Osteocyte (in vitro differentiated cells): ENCODE results near the gene CCDC88C. TPM values are rescaled to one million over a fixed set of nuclear protein-coding genes. Genes with fewer than 3 reads are reported as not detected.
"Not testable (repeated sequence)": the region's sequence is repeated elsewhere in the genome, so short reads cannot be mapped to it uniquely, and the experiment has no call there.

ENCODE experiments used
- DNase-seq: peaks from one replicate; pipeline ENCODE4 v3.0.0; 2021; ENCODE audit warnings: mixed read lengths; ENCODE audit not compliant: unreplicated experiment; ENCODE audit errors: extremely low spot score
- H3K27ac Mint-ChIP-seq: one replicate; pipeline ENCODE4 v1.8.0; 2021; ENCODE audit warnings: mild to moderate bottlenecking, mixed read lengths; ENCODE audit not compliant: unreplicated experiment
- H3K27me3 Mint-ChIP-seq: one replicate; pipeline ENCODE4 v1.8.0; 2021; ENCODE audit warnings: mixed read lengths; ENCODE audit not compliant: unreplicated experiment
- H3K36me3 Mint-ChIP-seq: one replicate; pipeline ENCODE4 v1.8.0; 2021; ENCODE audit warnings: mixed read lengths; ENCODE audit not compliant: unreplicated experiment
- H3K4me1 Mint-ChIP-seq: one replicate; pipeline ENCODE4 v1.8.0; 2021; ENCODE audit warnings: mixed read lengths; ENCODE audit not compliant: unreplicated experiment
- H3K4me3 Mint-ChIP-seq: one replicate; pipeline ENCODE4 v1.8.0; 2021; ENCODE audit warnings: mild to moderate bottlenecking, moderate library complexity, mixed read lengths; ENCODE audit not compliant: unreplicated experiment
- H3K9me3 Mint-ChIP-seq: one replicate; pipeline ENCODE4 v1.8.0; 2021; ENCODE audit warnings: mixed read lengths; ENCODE audit not compliant: unreplicated experiment
- total RNA-seq: library from RNA; stranded (reverse); gene quantifications from 2 replicates; pipeline ENCODE4 v1.2.1, GENCODE V29; 2021
- TF ChIP-seq, protein P1 (sequence below): fragments of 200-600 bp; sonication (generic); IDR thresholded peaks from 2 replicates; pipeline ENCODE4 v1.5.0; 2021; ENCODE audit warnings: antibody characterized with exemption, mild to moderate bottlenecking, moderate library complexity

The CCDC88C gene
- total RNA-seq, 1 donor from 2014 or later, result 1.4 TPM

DNA sequence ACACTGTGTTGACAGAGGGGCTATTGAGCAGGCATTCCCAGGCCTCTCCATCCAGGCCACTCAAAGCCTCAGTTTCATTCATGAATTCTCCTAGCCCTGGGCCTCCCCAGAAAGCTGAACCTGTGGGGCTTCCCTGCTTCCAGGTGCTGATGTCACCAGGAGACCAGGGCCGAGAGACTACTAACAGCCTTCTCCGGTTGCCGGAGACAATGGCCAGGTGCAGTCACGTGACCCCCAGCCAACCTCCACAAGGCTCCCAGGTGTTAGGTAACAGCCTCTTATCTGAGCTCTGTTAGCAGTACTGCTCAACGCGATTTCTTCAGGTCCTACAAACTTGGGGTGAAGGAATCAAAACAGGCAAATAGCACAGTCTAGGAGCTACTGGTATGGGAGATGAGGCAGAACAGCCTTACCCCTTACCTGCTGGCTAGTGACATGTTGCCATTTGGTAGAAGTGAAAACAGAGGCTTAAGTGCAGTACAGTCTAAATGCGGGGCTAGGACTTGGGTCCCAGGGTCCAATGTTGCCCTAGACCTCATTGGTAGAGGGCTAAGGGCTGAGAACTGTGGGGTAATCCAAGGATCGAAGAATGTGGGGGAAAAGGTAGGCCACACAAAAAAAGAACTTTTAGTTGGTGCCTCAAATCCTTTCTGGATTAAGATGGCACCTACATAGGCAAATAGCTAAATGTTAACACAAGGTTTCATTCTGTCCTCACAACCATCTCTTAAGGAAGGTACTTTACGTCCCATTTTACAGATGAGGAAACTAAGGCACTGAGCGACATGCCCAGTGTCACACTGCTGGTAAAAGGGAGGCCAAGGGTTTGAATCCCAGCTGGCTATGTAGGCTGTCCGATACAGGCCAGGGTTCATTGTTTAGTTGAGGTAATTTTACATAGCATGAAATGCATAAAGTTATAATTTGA is 3.8 kb downstream of the CCDC88C start:
- Mint-ChIP-seq H3K27me3 (peaks cover 12% of the 10 kb centered on the region), H3K9me3 (no peaks in the 10 kb centered on the region), H3K27ac (no peak overlapping the region), H3K36me3 (no peaks in the 10 kb centered on the region), H3K4me3 (no peak overlapping the region), H3K4me1 (peaks cover 23% of the 10 kb centered on the region)
- TF ChIP-seq, protein P1, sequence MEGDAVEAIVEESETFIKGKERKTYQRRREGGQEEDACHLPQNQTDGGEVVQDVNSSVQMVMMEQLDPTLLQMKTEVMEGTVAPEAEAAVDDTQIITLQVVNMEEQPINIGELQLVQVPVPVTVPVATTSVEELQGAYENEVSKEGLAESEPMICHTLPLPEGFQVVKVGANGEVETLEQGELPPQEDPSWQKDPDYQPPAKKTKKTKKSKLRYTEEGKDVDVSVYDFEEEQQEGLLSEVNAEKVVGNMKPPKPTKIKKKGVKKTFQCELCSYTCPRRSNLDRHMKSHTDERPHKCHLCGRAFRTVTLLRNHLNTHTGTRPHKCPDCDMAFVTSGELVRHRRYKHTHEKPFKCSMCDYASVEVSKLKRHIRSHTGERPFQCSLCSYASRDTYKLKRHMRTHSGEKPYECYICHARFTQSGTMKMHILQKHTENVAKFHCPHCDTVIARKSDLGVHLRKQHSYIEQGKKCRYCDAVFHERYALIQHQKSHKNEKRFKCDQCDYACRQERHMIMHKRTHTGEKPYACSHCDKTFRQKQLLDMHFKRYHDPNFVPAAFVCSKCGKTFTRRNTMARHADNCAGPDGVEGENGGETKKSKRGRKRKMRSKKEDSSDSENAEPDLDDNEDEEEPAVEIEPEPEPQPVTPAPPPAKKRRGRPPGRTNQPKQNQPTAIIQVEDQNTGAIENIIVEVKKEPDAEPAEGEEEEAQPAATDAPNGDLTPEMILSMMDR, result no peak
- DNase-seq, result no peak

DNA sequence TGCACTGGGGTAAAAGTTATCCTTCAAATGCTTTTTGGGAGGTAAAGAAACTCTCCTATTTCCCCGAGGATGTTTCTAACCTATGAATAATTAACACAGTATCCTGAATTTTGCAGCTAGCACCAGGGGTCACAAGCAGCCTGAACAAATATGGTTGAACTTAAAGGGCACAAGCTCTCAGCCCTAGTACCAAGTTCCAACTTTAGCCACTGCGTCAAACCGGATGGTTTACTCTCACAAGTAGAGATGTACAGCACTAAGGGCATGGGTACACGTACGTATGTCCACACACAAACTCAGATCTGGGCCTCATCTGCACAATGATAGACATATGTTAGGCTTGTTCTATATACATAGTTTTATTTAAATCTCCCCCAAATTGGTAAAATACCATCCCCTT is 4.7 kb downstream of the CCDC88C start:
- Mint-ChIP-seq H3K36me3 (no peaks in the 10 kb centered on the region), H3K4me1 (peaks cover 20% of the 10 kb centered on the region), H3K27ac (no peak overlapping the region), H3K27me3 (peaks cover 10% of the 10 kb centered on the region), H3K9me3 (no peaks in the 10 kb centered on the region), H3K4me3 (no peak overlapping the region)
- no peak for DNase-seq
- TF ChIP-seq, protein P1, result no peak

DNA sequence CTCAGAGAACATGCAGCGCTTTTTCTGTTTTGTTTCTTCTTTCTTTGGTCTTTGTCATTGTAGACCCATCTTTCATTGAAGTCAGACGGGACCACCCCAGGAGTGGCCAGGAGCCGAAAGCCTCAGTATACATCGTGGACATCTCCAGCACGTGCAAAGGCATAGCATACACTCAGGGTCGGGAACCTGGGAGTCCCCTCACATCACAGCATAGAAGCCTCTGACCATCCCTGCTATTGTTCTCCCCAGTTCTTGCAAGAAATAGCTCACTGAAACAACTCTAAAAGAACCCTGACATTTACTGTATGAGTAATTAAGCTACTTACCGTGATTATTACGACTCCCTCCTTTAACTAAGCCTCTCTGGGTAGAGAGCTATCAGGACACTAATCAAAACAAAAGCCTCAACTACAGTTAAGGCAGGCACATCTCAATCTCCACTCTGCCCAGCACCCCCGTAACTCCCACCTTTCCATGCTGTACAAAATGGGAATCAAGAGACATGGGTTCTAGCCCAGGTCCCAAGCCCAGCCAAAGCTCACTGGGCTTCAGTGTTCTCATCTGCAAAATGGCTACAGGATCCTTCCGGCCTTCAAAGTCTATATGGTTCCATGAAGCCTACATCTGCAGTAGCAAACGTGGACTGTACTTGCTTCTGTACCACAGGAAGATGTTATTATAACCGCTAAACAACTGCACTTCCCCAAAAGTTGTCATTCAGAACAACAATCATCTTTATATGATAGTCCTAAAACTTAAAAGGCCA is 6.7 kb downstream of the CCDC88C start:
- no peak overlapping the region for H3K4me3 Mint-ChIP-seq
- no peaks in the 10 kb centered on the region for H3K36me3 Mint-ChIP-seq
- no peak overlapping the region for H3K27ac Mint-ChIP-seq
- peaks cover 2% of the 10 kb centered on the region for H3K27me3 Mint-ChIP-seq
- DNase-seq, result no peak
- TF ChIP-seq, protein P1, result no peak
- H3K4me1 Mint-ChIP-seq, result peaks cover 9% of the 10 kb centered on the region
- H3K9me3 Mint-ChIP-seq, result no peaks in the 10 kb centered on the region

GRCh38 chr14:91409928-91410718 is 7.5 kb downstream of the CCDC88C start:
- Mint-ChIP-seq H3K9me3 (no peaks in the 10 kb centered on the region), H3K4me3 (no peak overlapping the region), H3K4me1 (peaks cover 5% of the 10 kb centered on the region), H3K27me3 (peaks cover under 1% of the 10 kb centered on the region), H3K36me3 (no peaks in the 10 kb centered on the region), H3K27ac (no peak overlapping the region)
- DNase-seq, result no peak
- TF ChIP-seq, protein P1, result no peak

DNA sequence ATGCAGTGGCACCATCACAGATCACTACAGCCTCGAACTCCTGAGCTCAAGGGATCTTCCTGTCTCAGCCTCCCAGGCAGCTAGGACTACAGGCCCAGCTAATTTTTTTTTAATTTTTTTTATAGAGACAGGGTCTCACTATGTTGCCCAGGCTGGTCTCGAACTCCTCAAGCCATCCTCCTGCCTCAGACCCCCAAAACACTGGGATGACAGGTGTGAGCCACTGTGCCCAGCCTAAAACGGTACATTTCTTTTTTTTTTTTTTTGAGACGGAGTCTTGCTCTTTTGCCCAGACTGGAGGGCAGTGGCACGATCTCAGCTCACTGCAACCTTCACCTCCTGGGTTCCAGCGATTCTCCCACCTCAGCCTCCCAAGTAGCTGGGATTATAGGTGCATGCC is 8.4 kb downstream of the CCDC88C start:
- H3K4me3 Mint-ChIP-seq, H3K36me3 Mint-ChIP-seq, H3K4me1 Mint-ChIP-seq, H3K9me3 Mint-ChIP-seq, DNase-seq, H3K27ac Mint-ChIP-seq, H3K27me3 Mint-ChIP-seq: not testable (repeated sequence)
